GM18870 (cell line): Measurements from ENCODE around the gene DLG2.

Experiments
- ATAC-seq: cut with Tn5 transposase; IDR thresholded peaks from one replicate; pipeline ENCODE4 v1.9.1; 2021; ENCODE audit warnings: moderate library complexity; ENCODE audit not compliant: unreplicated experiment

Gene DLG2

GRCh38 chr11:84188521-84188920 lies 1438.6 kb downstream of the DLG2 start:
- ATAC-seq: no peak

GRCh38 chr11:84173078-84173477 lies 1454.1 kb downstream of the DLG2 start:
- no peak for ATAC-seq

- no peak for ATAC-seq
Measured at GRCh38 chr11:84165139-84165538, 1462.0 kb downstream of the DLG2 start.

GRCh38 chr11:84164728-84165127 lies 1462.4 kb downstream of the DLG2 start:
- ATAC-seq: no peak

DNA sequence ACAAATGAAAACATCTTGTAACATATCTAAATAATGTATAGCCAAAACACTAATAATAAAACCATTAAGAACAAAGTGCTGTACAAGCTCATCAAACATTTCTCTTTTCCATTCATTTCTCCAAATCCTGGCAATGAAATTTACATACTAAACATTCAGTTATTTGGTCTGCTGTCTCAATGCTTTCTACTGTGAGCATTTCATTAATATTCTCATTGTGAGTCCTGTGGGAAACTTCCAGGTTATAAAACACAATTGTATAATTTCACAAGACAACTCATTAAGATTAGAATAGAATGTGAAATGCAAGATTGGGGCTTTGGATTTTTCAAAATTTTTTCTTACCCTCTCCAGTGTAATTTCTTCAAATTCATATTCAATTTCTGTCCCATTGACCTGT lies 1464.0 kb downstream of the DLG2 start:
- ATAC-seq: no peak

GRCh38 chr11:84157639-84158038 lies 1469.5 kb downstream of the DLG2 start:
- ATAC-seq: no peak

- ATAC-seq: no peak
Measured at GRCh38 chr11:84146826-84147225, 1480.3 kb downstream of the DLG2 start.

- ATAC-seq: no peak
Measured at GRCh38 chr11:84145616-84146185, 1481.4 kb downstream of the DLG2 start.

DNA sequence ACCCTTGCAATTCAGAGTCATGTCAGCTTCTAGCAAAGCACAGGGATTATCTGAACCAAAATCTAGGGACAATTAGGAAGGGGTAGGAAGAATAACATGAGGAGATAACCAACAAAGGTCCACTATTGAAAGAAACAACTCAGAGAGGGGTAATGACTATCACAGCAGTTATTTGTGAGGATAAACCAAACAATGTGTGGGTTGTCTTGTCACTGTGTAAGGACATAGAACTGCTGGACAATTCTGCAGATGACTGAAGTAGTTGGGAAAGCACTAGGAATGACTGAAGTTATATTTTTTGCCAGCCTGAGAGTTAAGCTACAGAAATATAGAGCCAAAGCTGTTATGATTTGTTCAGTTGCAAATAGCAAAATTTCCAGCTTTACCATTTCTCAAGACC lies 1482.6 kb downstream of the DLG2 start:
- ATAC-seq: no peak

DNA sequence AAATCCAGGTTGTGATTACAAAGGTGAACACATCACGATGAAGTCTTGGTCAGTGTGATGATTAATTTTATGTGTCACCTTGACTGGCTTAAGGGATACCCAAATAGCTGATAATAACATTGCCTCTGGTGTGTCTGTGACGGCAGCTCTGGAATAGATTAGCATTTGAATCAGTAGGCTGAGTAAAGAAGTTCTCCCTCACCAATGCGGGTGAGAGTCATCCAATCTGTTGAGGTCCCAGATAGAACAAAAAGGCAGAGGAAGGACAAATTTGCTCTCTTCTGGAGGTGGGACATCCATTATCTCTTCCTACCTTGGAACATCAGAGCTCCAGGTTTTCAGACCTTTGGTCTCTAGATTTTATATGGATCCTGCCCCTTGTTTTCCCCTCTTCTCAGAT lies 1484.7 kb downstream of the DLG2 start:
- ATAC-seq: no peak

- ATAC-seq: no peak
Measured at GRCh38 chr11:84140386-84141169, 1486.6 kb downstream of the DLG2 start.

DNA sequence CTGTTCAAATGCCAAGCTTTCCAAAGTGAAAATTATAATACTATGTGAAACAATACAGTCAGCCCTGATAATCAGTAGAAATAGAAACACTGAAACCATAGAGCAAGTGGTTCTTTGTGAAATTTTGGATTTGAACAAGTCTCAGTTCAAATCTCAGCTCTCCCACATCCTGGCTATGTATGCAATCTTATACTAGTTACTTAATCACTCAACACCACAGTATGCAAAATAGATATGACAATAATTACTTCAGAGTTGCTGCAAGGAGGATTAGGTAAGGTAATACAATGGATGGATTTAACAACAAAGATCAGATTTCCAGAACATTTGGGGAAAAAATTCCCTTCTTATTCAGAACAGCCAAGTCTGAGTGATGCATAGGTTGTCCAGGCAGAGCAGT lies 1489.2 kb downstream of the DLG2 start:
- ATAC-seq: no peak

DNA sequence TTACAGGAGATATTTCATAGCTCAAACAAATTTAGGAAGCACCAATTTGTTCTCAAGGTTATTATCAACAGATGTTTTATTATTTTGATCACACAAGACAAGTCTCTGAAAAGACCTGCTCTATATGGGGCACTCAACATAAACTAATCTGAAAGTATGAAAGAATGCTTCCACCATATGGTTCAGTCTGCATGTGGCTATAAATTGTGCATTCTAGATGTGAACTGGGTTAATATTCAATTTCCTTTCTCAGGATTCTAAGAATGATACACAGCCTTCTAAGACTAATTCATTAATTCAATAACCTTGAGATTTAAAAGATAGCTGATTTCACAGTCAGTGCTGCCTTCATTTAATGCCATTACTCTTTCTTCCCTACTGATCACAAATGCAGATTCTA lies 1489.6 kb downstream of the DLG2 start:
- no peak for ATAC-seq

GRCh38 chr11:84136926-84137325 lies 1490.2 kb downstream of the DLG2 start:
- ATAC-seq: no peak

DNA sequence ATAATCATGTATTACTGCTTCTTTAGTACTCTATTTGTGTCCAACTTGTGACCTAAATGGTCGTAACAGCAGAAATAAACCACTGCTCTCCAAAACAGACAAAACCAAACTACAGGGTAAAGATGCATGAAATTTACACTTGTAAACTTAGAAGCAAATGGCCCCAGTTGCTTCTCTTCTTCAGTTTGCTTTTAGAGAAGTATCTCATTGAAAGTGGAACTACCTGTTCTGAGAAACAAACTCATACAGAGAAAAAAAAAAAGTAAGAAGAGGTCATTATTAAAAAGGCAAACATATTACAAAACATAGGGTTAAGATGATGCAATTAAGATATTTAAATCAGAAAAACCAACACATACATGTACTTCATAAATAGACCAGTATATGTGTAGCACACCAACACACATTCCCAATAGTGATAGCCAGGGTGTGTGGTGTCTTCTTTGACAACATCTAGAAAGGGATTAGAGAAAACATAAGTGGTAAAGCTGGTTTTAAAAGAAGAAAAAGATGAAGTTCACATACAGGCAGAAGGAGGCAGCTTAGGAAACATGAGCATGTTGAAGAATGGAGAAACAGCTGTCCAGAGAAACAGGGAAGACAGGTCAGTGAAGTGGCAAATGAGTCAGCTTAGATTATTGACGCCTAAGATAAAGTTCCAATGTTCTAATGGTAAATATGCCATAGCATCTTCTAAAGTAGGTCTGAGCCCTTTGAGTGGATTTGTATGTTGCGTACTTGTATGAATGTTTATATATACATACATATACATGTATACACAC lies 1496.3 kb downstream of the DLG2 start:
- no peak for ATAC-seq

- no peak for ATAC-seq
Measured at GRCh38 chr11:84129961-84130576, 1497.1 kb downstream of the DLG2 start.

DNA sequence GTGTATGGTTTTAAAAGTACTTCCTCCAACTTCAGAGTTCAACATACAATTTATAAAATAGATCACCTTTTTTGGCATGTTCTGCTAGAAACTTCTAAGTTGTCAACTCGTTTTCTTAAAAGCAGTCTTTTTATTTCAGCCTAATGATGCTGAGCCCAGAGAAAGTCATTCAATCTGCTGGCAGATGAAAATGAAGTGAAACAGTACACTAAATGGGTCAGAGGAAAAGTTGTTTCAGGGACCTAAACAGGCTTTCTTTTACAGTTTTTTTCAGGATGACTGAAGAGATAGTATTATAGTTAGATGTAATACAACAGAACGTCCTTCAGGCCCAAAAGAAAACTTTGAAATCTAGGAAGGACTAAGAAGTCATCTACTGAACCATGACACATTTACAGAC lies 1498.3 kb downstream of the DLG2 start:
- no peak for ATAC-seq

DNA sequence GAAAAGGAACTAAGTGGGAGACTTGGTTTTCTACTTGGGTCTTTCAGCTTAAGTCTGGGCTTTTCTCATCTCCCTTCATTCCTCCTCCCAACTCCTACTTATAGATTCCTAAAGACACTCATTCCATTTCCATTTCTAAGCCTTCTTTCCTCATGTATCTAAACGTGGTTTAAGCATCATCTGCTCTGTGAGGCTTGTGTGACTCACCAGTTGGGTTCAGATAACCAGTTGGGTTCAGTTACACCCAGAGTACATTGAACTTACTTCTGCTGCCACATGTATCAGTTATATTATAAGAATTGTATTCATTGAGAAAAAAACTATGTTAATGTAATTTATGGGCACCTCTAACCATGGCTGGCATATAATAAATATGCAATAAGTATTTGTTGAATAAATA lies 1509.8 kb downstream of the DLG2 start:
- no peak for ATAC-seq

- no peak for ATAC-seq
Measured at GRCh38 chr11:84106541-84106940, 1520.6 kb downstream of the DLG2 start.

- ATAC-seq: no peak
Measured at GRCh38 chr11:84105148-84105547, 1522.0 kb downstream of the DLG2 start.

DNA sequence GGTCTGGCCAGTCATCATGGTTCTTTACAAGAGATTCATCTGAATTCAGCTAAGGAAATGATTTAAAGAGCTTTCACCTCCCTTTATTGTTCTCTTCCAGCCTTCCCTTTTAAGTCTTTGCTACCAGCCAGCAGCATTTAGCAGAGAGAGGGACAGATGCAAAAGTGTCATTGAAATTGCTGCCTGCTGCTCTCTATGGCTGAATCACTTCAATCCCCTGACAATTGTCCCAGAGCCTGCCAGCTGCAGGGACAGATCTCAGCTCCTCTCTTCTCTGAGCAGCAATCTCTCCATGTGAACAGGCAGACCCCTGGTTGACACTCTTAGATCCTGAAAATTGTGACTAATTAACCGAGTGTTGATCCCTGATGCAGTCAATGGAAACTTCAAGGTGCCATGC lies 1524.0 kb downstream of the DLG2 start:
- no peak for ATAC-seq

- ATAC-seq: no peak
Measured at GRCh38 chr11:84097186-84097585, 1530.0 kb downstream of the DLG2 start.
